ENCODE results near the gene ARL6IP4. TPM values are rescaled to one million over a fixed set of nuclear protein-coding genes. Genes with fewer than 3 reads are reported as not detected.

Gene ARL6IP4
- total RNA-seq, 1 donor from 2014 or later: 130 TPM

DNA sequence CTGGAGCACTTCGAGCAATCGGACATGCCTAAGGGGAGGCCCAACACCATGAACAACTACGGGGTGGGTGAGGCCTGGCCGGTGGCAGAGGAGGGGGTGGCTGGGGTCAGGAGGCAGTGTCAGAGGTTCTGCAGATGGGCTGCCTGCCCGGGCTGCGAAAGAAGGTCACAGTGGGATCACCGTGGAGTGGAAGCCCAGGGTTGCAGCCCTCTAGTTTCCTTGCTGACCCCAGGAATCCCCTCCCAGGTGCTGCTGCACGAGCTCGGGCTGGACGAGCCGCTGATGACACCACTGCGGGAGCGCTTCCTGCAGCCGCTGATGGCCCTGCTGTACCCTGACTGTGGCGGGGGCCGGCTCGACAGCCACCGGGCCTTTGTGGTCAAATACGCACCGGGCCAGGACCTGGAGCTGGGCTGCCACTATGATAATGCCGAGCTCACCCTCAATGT is 1.9 kb upstream of the ARL6IP4 start:
- DNase-seq (ENCODE audit: low spot score): no peak

DNA sequence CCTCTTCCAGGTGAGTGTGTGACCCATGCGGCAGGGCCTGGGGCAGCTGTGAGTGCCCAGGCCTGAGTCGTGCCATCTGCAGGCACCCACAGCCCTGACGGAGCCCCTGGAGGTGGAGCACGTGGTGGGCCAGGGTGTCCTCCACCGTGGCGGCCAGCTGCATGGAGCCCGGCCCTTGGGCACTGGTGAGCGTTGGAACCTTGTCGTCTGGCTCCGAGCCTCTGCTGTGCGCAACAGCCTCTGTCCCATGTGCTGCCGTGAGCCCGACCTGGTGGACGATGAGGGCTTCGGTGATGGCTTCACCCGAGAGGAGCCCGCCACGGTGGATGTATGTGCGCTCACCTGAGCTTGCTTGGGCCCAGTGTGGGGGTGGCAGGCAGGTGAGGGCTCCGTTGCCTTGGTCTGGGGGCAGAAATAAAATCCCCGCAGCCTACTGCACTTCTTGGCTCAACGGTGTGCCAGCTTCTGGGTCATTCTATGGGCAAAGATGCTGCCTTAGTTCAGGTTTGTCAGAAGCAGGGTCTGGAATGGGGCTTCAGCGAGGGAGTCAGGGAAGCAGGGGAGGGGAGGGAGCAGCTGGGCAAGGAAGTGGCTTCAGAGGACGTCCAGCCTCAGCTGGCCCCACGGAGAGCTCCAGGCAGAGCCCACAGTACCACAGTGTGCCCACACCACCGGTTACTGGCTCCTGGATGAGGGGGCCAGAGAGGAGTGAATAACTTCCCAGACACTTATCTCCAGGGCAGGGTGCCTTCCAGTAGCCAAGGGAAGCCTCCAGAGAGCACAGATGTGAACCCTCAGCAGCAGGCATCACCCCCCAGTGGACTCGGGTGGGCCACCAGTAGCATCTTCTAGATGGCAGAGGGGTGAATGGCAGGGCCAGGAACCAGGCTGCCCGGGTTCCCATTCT is 1.2 kb upstream of the ARL6IP4 start:
- no peak for DNase-seq (ENCODE audit: low spot score)

DNA sequence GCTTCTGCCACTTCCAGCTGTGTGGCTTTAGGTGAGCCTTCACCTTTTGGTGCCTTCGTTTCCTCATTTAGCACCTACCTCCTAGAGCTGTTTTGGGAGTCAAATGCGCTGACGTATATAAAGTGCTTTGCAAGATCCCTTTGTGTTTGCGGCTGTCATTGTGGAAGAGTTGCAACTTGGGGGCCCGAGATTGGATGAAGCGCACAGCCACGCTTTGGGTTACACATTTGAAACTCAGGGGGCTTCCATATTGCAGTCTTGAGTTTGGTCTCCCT is 636 bp upstream of the ARL6IP4 start:
- DNase-seq (ENCODE audit: low spot score): no peak

DNA sequence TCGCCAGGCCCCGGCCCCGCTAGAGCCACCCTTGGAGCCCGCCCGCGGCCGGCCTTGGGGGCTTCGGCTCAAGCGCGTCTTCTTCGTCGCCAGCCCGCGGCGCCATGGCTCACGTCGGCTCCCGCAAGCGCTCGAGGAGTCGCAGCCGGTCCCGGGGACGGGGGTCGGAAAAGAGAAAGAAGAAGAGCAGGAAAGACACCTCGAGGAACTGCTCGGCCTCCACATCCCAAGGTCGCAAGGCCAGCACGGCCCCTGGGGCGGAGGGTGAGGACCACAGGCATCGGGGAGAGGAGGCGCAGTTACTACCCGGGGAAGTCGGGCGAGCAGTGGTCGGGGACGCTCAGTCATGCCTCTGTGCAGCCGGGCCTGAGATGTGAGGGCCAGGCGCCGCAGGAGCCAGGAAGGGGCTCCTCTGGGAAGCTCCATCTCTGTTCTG is 573 bp downstream of the ARL6IP4 start:
- no peak for DNase-seq (ENCODE audit: low spot score)

DNA sequence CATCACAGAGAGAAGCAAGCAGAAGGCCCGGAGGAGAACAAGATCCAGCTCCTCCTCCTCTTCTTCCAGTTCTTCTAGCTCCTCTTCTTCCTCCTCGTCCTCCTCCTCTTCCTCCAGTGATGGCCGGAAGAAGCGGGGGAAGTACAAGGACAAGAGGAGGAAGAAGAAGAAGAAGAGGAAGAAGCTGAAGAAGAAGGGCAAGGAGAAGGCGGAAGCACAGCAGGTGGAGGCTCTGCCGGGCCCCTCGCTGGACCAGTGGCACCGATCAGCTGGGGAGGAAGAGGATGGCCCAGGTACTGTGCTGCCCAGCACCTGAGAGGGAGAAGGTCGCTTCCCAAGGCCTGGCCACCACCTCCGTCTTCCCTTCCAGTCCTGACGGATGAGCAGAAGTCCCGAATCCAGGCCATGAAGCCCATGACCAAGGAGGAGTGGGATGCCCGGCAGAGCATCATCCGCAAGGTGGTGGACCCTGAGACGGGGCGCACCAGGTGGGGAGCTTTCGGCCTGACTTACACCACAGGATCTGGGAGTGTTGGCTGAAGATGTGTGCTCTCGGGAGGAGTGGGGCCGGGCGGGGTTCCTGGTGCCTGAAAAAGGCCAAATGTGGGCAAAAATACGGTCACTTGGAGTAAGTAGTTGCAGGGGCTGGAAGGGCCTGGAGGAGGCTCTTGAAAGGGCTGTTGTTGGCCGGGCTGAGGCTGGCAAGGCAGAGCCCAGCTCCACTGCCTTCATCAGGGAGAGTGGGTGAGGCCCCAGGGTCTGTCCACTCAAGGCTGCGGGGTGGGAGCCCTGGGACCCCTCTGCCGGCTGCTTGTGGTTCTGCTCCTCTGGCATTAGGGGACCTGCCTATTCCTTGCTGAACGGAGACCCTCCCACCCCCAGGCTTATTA is 1.4 kb downstream of the ARL6IP4 start:
- DNase-seq (ENCODE audit: low spot score): no peak

DNA sequence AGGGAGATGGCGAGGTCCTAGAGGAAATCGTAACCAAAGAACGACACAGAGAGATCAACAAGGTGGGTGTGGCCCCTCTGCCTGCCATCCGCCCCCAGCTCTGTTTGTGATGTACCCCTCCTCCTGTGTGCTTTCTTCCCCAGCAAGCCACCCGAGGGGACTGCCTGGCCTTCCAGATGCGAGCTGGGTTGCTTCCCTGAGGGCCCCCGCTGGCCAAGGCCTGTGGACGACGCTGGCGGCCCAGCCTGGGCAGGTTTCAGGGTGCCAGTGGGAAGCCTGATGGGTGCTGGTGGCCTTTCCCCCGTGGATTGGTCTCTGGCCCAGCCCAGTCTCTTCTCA is 2.0 kb downstream of the ARL6IP4 start:
- DNase-seq (ENCODE audit: low spot score): no peak

DNA sequence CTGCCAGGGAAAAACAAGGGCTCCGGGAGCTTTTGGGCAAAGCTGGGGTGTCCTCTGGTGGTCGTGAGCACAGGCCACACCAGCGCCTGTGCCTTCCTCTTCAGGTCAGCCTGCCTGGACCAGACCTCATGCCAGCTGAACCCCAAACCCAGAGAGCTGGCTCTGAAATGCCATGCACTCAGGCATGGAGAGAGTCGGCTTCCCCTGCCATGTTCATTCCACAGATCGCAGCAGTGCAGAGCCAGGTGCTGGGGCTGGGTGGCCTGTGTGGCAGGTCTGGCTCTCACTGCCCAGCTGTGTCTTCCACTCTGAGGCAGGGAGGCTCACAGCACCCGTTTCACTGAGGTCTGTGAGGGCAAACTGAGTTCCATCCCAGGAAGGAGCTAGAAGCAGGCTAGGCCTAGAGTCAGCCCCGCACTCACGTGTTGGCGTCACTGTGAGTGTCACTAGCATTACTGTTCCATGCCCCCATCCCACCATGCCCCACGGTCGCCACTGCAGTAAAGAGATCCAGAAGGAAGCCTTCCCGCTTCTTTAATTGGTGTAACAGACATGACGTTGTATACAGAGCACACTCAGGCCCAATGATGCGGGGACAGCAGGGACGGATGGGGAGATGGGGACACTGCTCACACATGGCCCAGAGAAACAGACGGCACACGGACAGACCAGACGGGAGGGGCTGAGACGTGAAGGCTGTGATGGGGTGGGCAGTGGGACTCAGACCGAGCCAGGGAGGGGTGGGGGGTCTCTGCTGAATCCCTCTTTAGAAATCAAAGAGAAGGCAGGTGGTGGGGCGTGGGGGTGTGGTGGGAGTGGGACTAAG is 2.7 kb downstream of the ARL6IP4 start:
- DNase-seq (ENCODE audit: low spot score): no peak

DNA sequence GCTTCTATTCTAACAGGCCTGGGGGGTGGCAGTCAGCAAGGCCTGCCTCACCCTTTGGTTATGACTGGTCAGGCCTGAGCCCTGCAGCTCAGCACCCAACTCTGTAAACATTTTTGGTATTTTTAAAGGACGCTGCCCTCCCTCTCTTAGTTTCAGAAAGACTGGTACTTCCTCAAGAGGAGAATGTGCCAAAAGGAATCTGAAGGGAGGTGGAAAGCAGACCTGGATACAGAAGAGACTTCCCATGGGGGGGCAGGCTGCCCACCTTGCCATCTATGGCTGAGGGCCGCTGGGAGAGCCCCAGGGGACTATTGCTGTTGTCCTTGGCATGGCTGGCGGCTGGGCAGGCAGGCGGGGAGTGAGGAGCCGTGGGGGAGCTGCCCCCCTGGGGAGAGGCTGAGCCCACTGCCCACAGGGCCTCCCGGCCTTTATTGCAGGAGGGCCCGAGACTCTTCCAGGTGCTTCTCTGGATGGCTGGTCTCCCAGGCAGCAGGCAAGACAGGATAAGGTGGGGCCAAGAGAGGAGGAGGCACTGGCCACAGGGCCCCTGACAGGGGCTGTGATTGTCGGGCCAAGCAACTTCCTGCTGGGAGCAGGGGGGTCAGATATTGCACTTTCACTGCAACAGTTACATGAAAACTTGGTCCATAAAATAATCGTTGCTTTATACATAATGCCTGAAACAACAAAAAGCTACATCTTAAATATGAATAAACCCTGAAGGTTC is 3.5 kb downstream of the ARL6IP4 start:
- no peak for DNase-seq (ENCODE audit: low spot score)

DNA sequence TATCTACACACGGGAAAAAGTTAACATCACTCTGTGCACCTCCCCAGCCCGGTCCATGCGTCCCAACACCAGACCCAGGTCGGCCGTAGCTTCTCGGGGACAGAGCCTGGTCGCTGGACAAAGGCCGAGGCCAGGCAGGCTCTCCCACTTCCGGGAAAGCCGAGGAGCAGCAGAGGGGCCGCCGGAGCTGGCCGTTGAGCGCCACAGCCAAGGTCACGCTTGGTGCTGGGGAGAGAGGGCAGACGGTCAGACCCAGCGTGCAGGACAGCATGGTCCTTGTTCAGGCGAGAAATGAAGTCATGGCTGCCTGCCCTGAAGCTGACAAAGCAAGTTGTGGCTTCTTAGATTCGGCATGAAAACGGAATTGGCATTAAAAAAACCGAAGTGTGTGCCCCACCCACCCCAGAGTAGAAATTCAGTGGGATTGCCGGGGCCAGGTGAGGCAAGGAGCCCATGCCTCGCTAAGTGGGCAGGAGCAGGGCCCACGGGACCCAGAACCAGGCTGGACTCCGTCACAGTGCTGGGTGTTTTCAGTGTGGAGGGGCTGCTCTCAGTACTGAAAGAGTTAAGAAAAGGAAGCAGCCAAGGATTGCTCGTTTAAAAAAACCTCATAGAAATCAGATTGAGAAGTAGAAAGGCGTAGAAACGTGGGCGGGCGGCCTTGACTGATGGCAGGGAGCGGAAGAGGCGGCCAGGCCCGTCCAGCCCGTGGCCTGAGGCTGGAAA is 4.3 kb downstream of the ARL6IP4 start:
- no peak for DNase-seq (ENCODE audit: low spot score)

DNA sequence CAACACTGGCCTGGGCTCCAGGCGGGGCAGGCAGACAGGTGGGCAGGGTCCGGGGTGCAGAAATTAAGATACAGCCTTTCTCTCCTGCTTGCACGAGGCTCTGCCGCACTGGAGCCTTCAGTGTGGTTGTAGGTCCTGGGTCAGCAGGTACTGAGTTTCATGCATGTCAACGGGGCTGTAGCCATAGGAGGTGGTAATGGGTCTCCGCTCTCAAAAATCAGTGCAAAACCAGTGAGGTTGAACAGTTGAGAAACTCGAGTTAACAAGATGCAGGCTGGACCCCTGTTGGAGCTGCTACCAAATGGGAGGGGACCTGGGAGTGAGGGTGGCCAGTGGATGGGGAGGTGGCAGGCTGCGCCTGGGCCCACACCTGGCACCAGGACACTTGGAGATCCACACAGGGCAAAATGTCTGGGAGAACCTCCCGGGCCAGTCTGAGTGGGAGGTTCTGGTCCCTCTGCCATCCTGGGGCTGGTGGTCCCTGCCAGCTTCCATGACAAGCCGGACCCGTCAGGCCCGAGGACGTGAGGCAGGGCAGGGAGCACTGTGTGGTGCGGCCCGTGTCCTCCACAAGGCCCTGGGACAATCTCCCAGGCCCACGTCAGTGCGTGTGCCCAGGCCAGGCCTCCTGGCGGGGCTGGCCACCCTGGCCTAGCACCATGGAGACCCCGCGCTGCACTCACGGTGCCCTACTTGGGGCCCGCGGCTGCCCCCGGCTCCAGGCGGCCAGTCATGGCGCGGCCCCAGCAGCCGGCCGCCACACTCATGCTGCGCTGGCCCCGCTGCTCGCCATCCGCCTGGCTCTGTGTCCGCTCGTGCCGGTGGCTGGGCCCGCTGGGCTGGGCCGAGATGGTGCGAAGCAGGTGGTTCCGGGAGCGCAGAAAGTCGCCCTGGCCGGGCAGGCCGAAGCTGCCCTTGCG is 5.1 kb downstream of the ARL6IP4 start:
- no peak for DNase-seq (ENCODE audit: low spot score)

DNA sequence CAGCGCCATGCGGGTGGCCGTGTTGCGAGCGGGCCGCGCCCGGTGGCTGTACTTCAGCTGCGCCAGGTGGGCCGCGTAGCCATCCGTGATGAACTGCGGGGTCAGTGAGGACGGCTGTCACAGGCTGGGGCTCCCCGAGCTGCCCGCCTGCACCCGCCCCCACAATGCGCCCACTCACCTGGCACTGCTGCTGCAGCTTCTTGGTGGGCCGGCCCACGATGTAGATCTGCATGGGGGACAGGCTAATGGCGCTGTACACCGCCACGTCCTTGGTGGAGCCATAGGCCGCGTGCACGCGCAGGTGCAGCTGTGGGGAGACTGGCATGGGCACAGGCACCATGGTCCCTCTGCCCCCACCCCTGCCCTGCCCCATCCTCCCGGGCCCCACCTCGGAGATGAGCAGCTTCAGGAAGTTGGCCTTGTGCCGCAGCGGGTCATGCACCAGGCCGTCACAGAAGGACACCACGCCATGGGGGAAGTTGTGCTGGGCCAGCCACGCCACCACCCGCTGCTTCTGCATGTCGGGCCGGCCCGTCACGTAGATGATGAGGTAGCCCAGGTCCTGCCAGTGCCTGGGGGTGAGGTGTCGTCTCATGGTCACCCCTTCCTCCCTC is 5.9 kb downstream of the ARL6IP4 start:
- DNase-seq (ENCODE audit: low spot score): no peak

DNA sequence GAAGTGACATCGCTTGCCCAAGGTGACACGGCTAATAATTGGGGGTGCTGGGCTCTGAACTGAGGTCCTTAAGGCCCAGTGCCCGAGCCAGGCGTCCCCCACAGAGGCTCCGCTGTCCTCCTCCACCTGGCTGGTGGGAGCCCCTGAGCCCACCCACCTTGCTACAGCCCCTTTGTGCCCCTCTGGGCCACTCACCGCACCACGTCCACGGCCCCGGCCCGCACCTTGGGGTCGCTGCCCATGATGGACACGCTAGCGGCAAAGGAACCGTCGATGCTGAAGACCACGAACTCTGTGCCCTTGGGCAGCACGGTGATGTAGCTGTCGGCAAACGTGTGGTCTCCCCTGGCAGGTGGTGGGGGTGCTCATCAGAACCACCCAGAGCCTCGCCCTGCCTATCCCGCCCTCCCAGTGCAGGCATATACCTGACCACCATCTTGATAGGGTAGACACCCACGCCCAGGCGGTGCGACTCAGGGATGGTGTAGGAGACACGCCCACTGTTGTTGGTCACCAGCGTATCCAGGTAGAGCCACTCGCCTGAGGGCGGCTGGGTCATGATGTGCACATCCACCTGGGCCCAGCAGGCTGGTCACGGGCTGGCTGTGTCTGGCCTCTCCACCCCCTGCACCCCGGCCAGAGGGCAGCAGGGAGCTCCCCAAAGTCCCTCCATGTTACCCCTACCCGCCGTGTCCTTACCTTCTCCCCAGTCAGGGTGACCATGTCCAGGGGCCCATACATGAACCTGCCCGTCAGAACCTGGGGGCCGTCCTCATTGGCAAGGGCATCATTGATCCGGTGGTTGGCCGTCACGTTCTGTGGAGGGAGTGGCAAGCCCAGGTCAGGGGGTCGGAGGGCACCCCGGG is 6.8 kb downstream of the ARL6IP4 start:
- DNase-seq (ENCODE audit: low spot score): no peak

DNA sequence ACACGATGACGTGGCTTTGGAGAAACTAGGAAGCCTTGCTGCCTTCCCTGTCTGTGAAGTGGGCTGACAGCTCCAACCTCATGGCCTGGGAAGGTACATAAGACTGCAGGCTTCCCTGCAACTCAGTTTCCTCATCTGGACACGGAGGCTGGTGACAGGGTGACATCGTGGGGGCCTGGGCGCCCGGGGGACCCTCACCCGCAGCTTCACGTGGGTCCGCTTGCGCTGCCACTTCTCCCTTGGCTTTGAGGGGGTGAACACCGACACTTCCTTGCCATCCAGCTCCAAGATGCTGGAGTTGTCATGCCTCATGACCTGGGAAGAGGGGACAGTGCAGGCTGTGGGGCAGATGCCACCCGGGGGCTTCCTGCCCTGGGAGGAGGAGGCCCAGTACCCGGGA is 7.6 kb downstream of the ARL6IP4 start:
- DNase-seq (ENCODE audit: low spot score): no peak

DNA sequence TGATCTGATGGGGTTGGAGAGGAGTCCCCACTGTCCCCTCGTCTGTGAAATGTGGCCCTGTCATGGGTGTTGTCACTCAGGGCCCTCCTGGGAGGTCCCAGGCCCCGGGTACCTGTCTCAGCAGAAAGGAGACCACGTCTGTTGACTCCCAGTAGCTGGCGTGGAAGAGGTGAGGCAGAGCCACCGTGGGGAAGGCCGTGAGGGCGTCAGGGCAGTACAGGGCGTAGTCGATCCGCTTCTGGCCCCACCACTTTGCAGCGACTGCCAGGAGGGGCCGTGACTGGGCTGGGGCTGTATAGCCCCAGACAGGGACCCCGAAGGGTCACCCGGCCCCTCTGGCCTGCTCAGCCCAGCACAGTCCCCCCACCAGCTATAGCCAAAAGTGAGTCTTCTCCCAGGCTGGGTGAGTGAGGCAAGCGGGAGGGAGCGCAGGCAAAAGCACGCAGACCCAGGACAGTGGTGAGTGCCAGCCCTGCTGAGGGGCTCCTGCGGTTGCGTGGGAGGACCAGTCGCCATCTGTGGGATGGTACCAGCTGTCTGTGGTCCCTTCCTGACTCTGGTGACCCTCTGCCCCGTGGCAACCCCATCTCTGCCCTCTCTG is 8.2 kb downstream of the ARL6IP4 start:
- DNase-seq (ENCODE audit: low spot score): no peak

DNA sequence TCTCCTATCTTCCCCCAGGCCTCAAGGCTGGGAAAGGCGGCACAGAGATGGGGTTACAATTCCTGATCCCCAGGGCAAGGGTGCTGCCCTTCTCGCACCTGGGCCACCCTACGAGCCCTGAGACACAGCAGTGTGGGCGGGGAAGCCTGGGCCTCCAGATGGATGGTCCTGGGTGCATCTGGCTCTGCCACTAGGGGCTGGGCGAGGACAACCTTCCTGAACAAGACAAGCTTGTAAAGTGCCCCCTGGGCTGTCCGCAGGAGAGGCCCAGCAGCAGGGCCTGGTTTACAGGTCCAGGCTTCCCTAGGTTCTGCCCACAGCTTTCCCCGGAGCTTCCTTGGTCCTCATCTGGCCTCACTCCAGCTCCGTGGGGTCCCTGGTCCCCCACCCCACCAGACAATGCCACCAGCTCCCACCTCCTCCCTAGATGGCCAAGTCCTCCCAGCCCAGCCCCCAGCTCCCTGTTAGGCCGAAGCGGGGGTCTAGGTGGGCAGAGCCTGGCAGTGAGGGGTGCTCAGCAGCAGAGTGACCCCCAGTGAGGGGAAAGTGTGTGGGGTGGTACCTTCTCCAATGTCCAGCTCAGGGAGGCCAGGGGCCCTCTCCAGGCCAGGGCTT is 8.9 kb downstream of the ARL6IP4 start:
- no peak for DNase-seq (ENCODE audit: low spot score)

DNA sequence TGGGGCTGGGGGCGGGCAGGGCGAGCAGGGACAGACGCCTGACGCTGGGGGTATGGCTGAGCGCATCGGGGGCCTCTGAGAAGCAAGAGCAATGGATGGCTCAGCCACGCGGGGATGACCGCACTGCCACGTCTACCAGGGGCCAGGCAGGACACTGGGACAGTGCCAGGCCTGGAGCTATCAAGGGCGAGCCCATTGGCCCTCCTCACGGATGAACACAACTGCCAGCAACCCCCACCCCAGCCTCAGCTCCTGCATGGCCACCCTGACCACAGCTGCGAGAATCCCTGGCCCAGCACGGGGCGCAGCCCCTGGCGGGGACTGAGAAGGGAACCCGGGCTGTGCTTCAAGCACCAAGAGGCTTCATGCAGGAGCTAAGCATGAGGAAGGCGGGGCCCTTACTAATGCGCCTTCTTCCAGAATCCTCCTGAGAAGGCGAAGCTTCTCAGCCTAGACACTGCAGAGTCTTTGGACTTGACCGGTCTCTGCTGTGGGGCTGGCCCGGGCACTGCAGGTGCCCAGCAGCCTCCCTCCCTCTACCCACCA is 9.5 kb downstream of the ARL6IP4 start:
- DNase-seq (ENCODE audit: low spot score): no peak

DNA sequence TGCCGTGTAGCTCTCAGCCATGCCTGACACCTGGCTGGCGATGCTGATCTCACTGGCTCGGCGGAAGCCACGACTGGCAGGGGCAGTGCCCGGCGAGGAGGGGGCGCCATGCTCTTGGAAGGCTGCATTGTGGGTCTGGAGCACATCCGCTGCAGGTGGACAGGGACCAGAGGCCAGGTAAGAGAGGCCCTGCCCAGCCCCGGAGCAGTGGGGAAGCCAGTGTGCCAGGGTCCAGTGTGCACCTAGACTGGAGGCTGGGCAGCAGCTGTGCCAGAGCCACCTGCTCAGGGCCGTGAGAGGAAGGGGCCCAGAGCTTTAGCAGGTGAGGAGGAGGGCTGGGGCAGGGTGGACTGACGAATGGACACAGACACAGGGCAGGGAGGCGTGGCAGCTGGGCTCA is 10.1 kb downstream of the ARL6IP4 start:
- no peak for DNase-seq (ENCODE audit: low spot score)

Measured in ureter (tissue), 1 donor.